Body of pancreas (tissue), 4 donors: ENCODE measurements around the gene HERC3.

Source experiments
- POLR2A ChIP-seq, 3 donors: fragments of 450-650 bp; IDR thresholded peaks; one replicate each; pipeline ENCODE4 v1.6.1; 2016; ENCODE audit warnings: antibody characterized with exemption in 3 of 3, mild to moderate bottlenecking in 2 of 3
- TF ChIP-seq, protein P1 (sequence below), 7 experiments: fragments of 450-650 bp in 4 of 7; fragments of 200-600 bp in 3 of 7; sonication (generic) in 3 of 7; IDR thresholded peaks; one replicate each; pipeline ENCODE4 v1.5.1; 2016 to 2019; ENCODE audit warnings: antibody characterized with exemption in 7 of 7

DNA sequence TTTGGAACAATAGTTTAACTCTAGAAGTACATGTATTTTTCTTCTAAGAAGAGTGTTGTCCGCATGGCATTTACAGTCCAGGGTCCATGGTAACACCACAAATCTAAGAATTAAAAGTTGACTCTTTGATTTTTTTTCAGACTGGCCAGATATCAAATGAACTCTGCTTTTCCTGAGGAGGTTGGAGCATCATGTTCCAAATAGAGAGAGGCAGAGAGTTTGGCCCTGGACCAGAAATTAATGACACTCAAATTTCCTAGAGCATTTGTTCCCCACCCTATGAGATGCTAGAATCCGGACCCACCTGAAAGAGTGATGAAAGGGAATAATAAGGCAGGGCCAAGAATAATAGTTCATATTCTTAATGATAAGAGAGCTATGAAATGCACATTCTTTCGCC is 152.3 kb downstream of the HERC3 start:
- TF ChIP-seq, protein P1, sequence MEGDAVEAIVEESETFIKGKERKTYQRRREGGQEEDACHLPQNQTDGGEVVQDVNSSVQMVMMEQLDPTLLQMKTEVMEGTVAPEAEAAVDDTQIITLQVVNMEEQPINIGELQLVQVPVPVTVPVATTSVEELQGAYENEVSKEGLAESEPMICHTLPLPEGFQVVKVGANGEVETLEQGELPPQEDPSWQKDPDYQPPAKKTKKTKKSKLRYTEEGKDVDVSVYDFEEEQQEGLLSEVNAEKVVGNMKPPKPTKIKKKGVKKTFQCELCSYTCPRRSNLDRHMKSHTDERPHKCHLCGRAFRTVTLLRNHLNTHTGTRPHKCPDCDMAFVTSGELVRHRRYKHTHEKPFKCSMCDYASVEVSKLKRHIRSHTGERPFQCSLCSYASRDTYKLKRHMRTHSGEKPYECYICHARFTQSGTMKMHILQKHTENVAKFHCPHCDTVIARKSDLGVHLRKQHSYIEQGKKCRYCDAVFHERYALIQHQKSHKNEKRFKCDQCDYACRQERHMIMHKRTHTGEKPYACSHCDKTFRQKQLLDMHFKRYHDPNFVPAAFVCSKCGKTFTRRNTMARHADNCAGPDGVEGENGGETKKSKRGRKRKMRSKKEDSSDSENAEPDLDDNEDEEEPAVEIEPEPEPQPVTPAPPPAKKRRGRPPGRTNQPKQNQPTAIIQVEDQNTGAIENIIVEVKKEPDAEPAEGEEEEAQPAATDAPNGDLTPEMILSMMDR (IDR thresholded peaks at IDR 0.05), result no peak
- no peak for TF ChIP-seq POLR2A (IDR thresholded peaks at IDR 0.05)
